H9 (cell line): ENCODE results near the gene OOEP. TPM values are rescaled to one million over a fixed set of nuclear protein-coding genes. Genes with fewer than 3 reads are reported as not detected.

Experiments
- DNase-seq: peaks from one replicate; pipeline ENCODE4 v3.0.0-alpha.2; 2017
- H2AFZ ChIP-seq: one replicate; pipeline ENCODE4 v1.6.1; 2013; ENCODE audit warnings: mild to moderate bottlenecking, low read length, control low read depth, moderate library complexity
- H2AK5ac ChIP-seq: 2 replicates; pipeline ENCODE4 v1.6.1; 2013; ENCODE audit warnings: low read length, control low read depth, mixed read lengths; ENCODE audit not compliant: insufficient read length
- H2BK120ac ChIP-seq: one replicate; pipeline ENCODE4 v1.6.1; 2013; ENCODE audit warnings: low read depth, mild to moderate bottlenecking, low read length, control low read depth, inconsistent platforms; ENCODE audit not compliant: poor library complexity, severe bottlenecking
- H2BK12ac ChIP-seq: 2 replicates; pipeline ENCODE4 v1.6.1; 2013; ENCODE audit warnings: low read length, control low read depth, mixed read lengths, low read depth; ENCODE audit not compliant: insufficient read length
- H2BK15ac ChIP-seq: 2 replicates; pipeline ENCODE4 v1.6.1; 2013; ENCODE audit warnings: low read depth, low read length, control low read depth
- H2BK20ac ChIP-seq: one replicate; pipeline ENCODE4 v1.6.1; 2013; ENCODE audit warnings: low read depth, mild to moderate bottlenecking, low read length, control low read depth, inconsistent platforms; ENCODE audit not compliant: poor library complexity, severe bottlenecking
- H2BK5ac ChIP-seq: 2 replicates; pipeline ENCODE4 v1.6.1; 2013; ENCODE audit warnings: low read length, control low read depth, mixed read lengths; ENCODE audit not compliant: insufficient read length
- H3K14ac ChIP-seq: 2 replicates; pipeline ENCODE4 v1.6.1; 2013; ENCODE audit warnings: low read length, control low read depth; ENCODE audit not compliant: insufficient read depth
- H3K18ac ChIP-seq: 2 replicates; pipeline ENCODE4 v1.6.1; 2013; ENCODE audit warnings: low read depth, mild to moderate bottlenecking, mixed read lengths, low read length, control low read depth; ENCODE audit not compliant: insufficient read length
- H3K23ac ChIP-seq: 2 replicates; pipeline ENCODE4 v1.6.1; 2013; ENCODE audit warnings: low read length, control low read depth, mixed read lengths, low read depth; ENCODE audit not compliant: insufficient read length
- H3K23me2 ChIP-seq: 2 replicates; pipeline ENCODE4 v1.6.1; 2013; ENCODE audit warnings: low read depth, mild to moderate bottlenecking, mixed read lengths, low read length, control low read depth; ENCODE audit not compliant: insufficient read length, poor library complexity, severe bottlenecking
- H3K27ac ChIP-seq: 2 replicates; pipeline ENCODE4 v1.5.1; 2013; ENCODE audit warnings: low read length, control low read depth, mixed read lengths, low read depth; ENCODE audit not compliant: insufficient read length
- H3K27me3 ChIP-seq: 2 replicates; pipeline ENCODE4 v1.6.1; 2013; ENCODE audit warnings: low read length, control low read depth, inconsistent platforms; ENCODE audit not compliant: insufficient read depth
- H3K4ac ChIP-seq: 2 replicates; pipeline ENCODE4 v1.6.1; 2013; ENCODE audit warnings: low read depth, mild to moderate bottlenecking, control low read depth, inconsistent platforms, low read length, moderate library complexity
- H3K4me1 ChIP-seq: 2 replicates; pipeline ENCODE4 v1.6.1; 2013; ENCODE audit warnings: low read length, control low read depth, inconsistent platforms; ENCODE audit not compliant: insufficient read depth
- H3K4me2 ChIP-seq: 2 replicates; pipeline ENCODE4 v1.6.1; 2013; ENCODE audit warnings: low read length, control low read depth, mixed read lengths; ENCODE audit not compliant: insufficient read length, insufficient read depth
- H3K56ac ChIP-seq: 2 replicates; pipeline ENCODE4 v1.6.1; 2013; ENCODE audit warnings: low read depth, mild to moderate bottlenecking, mixed read lengths, low read length, control low read depth; ENCODE audit not compliant: insufficient read length
- H3K79me1 ChIP-seq: 2 replicates; pipeline ENCODE4 v1.6.1; 2013; ENCODE audit warnings: low read depth, mild to moderate bottlenecking, moderate library complexity, low read length, control low read depth, inconsistent platforms; ENCODE audit not compliant: insufficient read depth, poor library complexity, severe bottlenecking
- H3K79me2 ChIP-seq: 2 replicates; pipeline ENCODE4 v1.6.1; 2013; ENCODE audit warnings: low read length, control low read depth, inconsistent platforms; ENCODE audit not compliant: insufficient read depth
- H3K9ac ChIP-seq: 2 replicates; pipeline ENCODE4 v1.6.1; 2013; ENCODE audit warnings: low read length, control low read depth, mixed read lengths; ENCODE audit not compliant: insufficient read length; ENCODE audit errors: extremely low read depth
- H3K9me3 ChIP-seq: one replicate; pipeline ENCODE4 v1.6.1; 2013; ENCODE audit warnings: low read depth, low read length, inconsistent platforms; ENCODE audit not compliant: control insufficient read depth
- H3T11ph ChIP-seq: one replicate; pipeline ENCODE4 v1.6.1; 2013; ENCODE audit warnings: mild to moderate bottlenecking, low read length, control low read depth, inconsistent platforms
- H4K20me1 ChIP-seq: one replicate; pipeline ENCODE4 v1.6.1; 2013; ENCODE audit not compliant: control insufficient read depth, insufficient read length, insufficient read depth
- H4K5ac ChIP-seq: 2 replicates; pipeline ENCODE4 v1.6.1; 2013; ENCODE audit warnings: low read depth, mild to moderate bottlenecking, mixed read lengths, low read length, control low read depth; ENCODE audit not compliant: insufficient read length
- H4K8ac ChIP-seq: replicated peaks from 2 replicates; pipeline ENCODE4 v1.6.1; 2013; ENCODE audit warnings: low read length, control low read depth, mixed read lengths, low read depth; ENCODE audit not compliant: insufficient read length
- H4K91ac ChIP-seq: 2 replicates; pipeline ENCODE4 v1.6.1; 2013; ENCODE audit warnings: low read depth, mild to moderate bottlenecking, moderate library complexity, mixed read lengths, low read length, control low read depth; ENCODE audit not compliant: insufficient read length
- H3K27ac Mint-ChIP-seq, 3 experiments: 2 replicates in 2 of 3; 3 replicates in 1 of 3; pipeline ENCODE4 v1.8.0; 2020 to 2021; ENCODE audit warnings: mixed read lengths in 3 of 3, mild to moderate bottlenecking in 1 of 3, moderate library complexity in 1 of 3
- H3K27me3 Mint-ChIP-seq: 2 replicates; pipeline ENCODE4 v1.8.0; 2021; ENCODE audit warnings: low read depth, mild to moderate bottlenecking, moderate library complexity, mixed read lengths
- H3K36me3 Mint-ChIP-seq, 3 experiments: 2 replicates in 2 of 3; 3 replicates in 1 of 3; pipeline ENCODE4 v1.8.0; 2020 to 2021; ENCODE audit warnings: low read depth in 3 of 3, mixed read lengths in 3 of 3; ENCODE audit not compliant: insufficient read depth in 1 of 3
- H3K4me1 Mint-ChIP-seq, 2 experiments: 2 replicates each; pipeline ENCODE4 v1.8.0; 2020; ENCODE audit warnings: mixed read lengths in 2 of 2
- H3K4me3 Mint-ChIP-seq, 2 experiments: 2 replicates in 1 of 2; 3 replicates in 1 of 2; pipeline ENCODE4 v1.8.0; 2020 to 2021; ENCODE audit warnings: mild to moderate bottlenecking in 2 of 2, mixed read lengths in 2 of 2, moderate library complexity in 1 of 2
- H3K9me3 Mint-ChIP-seq, 2 experiments: 2 replicates in 1 of 2; 3 replicates in 1 of 2; pipeline ENCODE4 v1.8.0; 2020; ENCODE audit warnings: mild to moderate bottlenecking in 2 of 2, mixed read lengths in 2 of 2, moderate library complexity in 1 of 2
- CTCF ChIP-seq: fragments of 200-600 bp; sonication (generic); conservative IDR thresholded peaks from 3 replicates; pipeline ENCODE4 v1.8.0; 2021; ENCODE audit warnings: antibody characterized with exemption, mild to moderate bottlenecking
- WGBS: extraction: QIAGEN DNeasy Blood & Tissue Kit; methylation state at CpG from one replicate; pipeline ENCODE4 v1.1.7; 2013; ENCODE audit warnings: missing lambda C conversion rate, low lambda C conversion rate, mixed read lengths; ENCODE audit not compliant: insufficient read length; ENCODE audit errors: extremely low coverage; 5-methylcytosine and 5-hydroxymethylcytosine counted together
- total RNA-seq: library from RNA; stranded (reverse); gene quantifications from 2 replicates; pipeline ENCODE4 v1.2.1, GENCODE V29; 2021

The OOEP gene
- total RNA-seq, 1 experiment from 2014 or later, result not detected

- H3K23me2 ChIP-seq, result no peaks in the 10 kb centered on the region
- H3K27ac Mint-ChIP-seq, result no peak overlapping the region
These were observed 5.6 kb downstream of the OOEP start for GRCh38 chr6:73364121-73364520.

More at GRCh38 chr6:73364121-73364520, 5.6 kb downstream of the OOEP start:
- H3K27me3 Mint-ChIP-seq, result no peaks in the 10 kb centered on the region
- no peak overlapping the region for H2BK15ac ChIP-seq
- H3K9ac ChIP-seq, result no peak overlapping the region
- H3K4me2 ChIP-seq, result no peak overlapping the region
- H3K4ac ChIP-seq, result no peak overlapping the region
- no peak overlapping the region for H2BK120ac ChIP-seq
- H3K9me3 ChIP-seq, result no peaks in the 10 kb centered on the region
- H4K91ac ChIP-seq, result no peak overlapping the region
- H2BK20ac ChIP-seq, result no peak overlapping the region
- H2AFZ ChIP-seq, result no peak overlapping the region
- peaks cover 0 to 3% of the 10 kb centered on the region in 2 experiments; a peak in 3 of 5 replicates for H3K9me3 Mint-ChIP-seq
- no peak overlapping the region for H3T11ph ChIP-seq
- H4K5ac ChIP-seq, result no peak overlapping the region
- H3K14ac ChIP-seq, result no peak overlapping the region
- H3K79me1 ChIP-seq, result no peaks in the 10 kb centered on the region
- H3K27ac ChIP-seq, result no peak overlapping the region
- peaks cover 10 to 13% of the 10 kb centered on the region in 2 experiments for H3K4me1 Mint-ChIP-seq
- H3K23ac ChIP-seq, result no peak overlapping the region
- H3K36me3 Mint-ChIP-seq, result peaks cover 0 to 2% (median 0%) of the 10 kb centered on the region in 3 experiments; a peak in 1 of 7 replicates
- WGBS, result no CpG with 5 or more reads among the region's 14 CpGs
- H3K56ac ChIP-seq, result no peak overlapping the region
- H4K8ac ChIP-seq, result no peak overlapping the region
- no peaks in the 10 kb centered on the region for H4K20me1 ChIP-seq
- H2AK5ac ChIP-seq, result no peak overlapping the region
- no peak overlapping the region for H2BK12ac ChIP-seq
- peaks cover 2% of the 10 kb centered on the region; the same call in 1 of the 2 replicates for H3K4me1 ChIP-seq
- TF ChIP-seq CTCF, result no peak
- H2BK5ac ChIP-seq, result no peak overlapping the region
- DNase-seq, result no peak
- H3K27me3 ChIP-seq, result no peaks in the 10 kb centered on the region
- H3K18ac ChIP-seq, result no peak overlapping the region
- H3K4me3 Mint-ChIP-seq, result no peak overlapping the region
- no peaks in the 10 kb centered on the region for H3K79me2 ChIP-seq
